ENCODE results near the gene RBP4.

The RBP4 gene

DNA sequence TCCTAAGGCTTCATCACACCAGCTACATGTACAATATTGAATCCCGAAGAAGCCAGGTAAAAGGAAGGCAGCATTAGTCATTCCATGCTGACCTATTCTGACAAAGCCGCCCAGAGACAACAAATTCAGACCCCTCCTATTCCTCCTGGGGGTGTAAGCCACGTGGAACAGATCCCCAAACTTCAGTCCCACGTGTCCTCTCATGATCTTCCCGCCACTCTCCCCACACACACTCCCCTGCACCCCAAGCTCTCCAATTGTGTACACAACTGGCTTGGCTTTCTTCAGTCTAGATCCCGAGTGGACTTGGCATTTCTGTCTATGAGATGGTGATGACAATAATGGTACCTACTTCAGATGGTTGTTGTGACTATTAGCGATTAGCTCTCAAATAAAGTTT lies 19.9 kb upstream of the RBP4 start:
- no peak overlapping the region for H3K4me3 ChIP-seq (replicated peaks in 1 of 2; ENCODE audit: low read depth in 2 of 2, low read length in 2 of 2)
- no peak for DNase-seq (ENCODE audit: low read depth in 2 of 2)
- no peak for TF ChIP-seq CTCF (IDR thresholded peaks at IDR 0.05; ENCODE audit: low read depth, low read length)

GRCh38 chr10:93615576-93616235 lies 14.7 kb upstream of the RBP4 start:
- no peak for TF ChIP-seq CTCF (IDR thresholded peaks at IDR 0.05; ENCODE audit: low read depth, low read length)
- no peak overlapping the region for H3K4me3 ChIP-seq (replicated peaks in 1 of 2; ENCODE audit: low read depth in 2 of 2, low read length in 2 of 2)
- no peak for DNase-seq (ENCODE audit: low read depth in 2 of 2)

GRCh38 chr10:93614101-93614825 lies 13.2 kb upstream of the RBP4 start:
- TF ChIP-seq CTCF (IDR thresholded peaks at IDR 0.05; ENCODE audit: low read depth, low read length) = no peak
- no peak for DNase-seq (ENCODE audit: low read depth in 2 of 2)
- no peak overlapping the region for H3K4me3 ChIP-seq (replicated peaks in 1 of 2; ENCODE audit: low read depth in 2 of 2, low read length in 2 of 2)

DNA sequence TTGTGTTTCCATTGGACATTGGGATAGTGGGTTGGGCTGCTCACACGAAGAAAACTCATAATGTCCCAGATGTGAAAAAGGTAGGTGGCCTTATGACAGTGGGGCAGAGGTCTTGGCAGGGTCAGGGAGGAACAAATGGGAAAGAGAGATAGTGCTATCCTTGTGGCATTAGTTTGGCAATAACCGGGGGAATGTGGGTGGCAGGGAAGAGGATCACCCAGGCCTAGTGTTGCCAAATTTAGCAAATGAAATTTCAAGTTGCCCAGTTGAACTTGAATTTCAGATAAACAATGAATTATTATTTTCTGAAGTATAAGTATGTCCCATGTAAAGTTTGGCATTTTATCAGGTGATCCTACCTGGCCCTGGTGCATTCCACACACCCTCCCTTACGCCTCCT lies 12.1 kb upstream of the RBP4 start:
- TF ChIP-seq CTCF (IDR thresholded peaks at IDR 0.05; ENCODE audit: low read depth, low read length) = no peak
- H3K4me3 ChIP-seq (replicated peaks in 1 of 2; ENCODE audit: low read depth in 2 of 2, low read length in 2 of 2) = no peak overlapping the region
- DNase-seq (ENCODE audit: low read depth in 2 of 2) = no peak

GRCh38 chr10:93612311-93612710 lies 11.3 kb upstream of the RBP4 start, which contains the start of gene PDE6C:
TSS of gene PDE6C (plus strand) at chr10:93612537. CDS start at chr10:93612726, 189 bp downstream.
- no peak for DNase-seq (ENCODE audit: low read depth in 2 of 2)
- TF ChIP-seq CTCF (IDR thresholded peaks at IDR 0.05; ENCODE audit: low read depth, low read length) = no peak
- no peak within 1 kb of the TSS for H3K4me3 ChIP-seq (replicated peaks in 1 of 2; ENCODE audit: low read depth in 2 of 2, low read length in 2 of 2)

GRCh38 chr10:93608421-93608820 lies 7.4 kb upstream of the RBP4 start:
- H3K4me3 ChIP-seq (replicated peaks in 1 of 2; ENCODE audit: low read depth in 2 of 2, low read length in 2 of 2) = no peak overlapping the region
- DNase-seq (ENCODE audit: low read depth in 2 of 2) = no peak
- TF ChIP-seq CTCF (IDR thresholded peaks at IDR 0.05; ENCODE audit: low read depth, low read length) = no peak
